Activated CD4-positive, alpha-beta memory T cell treated with anti-CD3 and anti-CD28 coated beads for 36 hours (primary cell): ENCODE measurements around the gene SPARC. TPM values are rescaled to one million over a fixed set of nuclear protein-coding genes. Genes with fewer than 3 reads are reported as not detected.

Source experiments
- CTCF ChIA-PET: fragments of 350-600 bp; sonication (Branson Sonifier 250); formaldehyde crosslinking; loops from one replicate; lab custom pipeline; 2021; ENCODE audit warnings: antibody characterized with exemption, inconsistent platforms; lab: Charles Lee
- POLR2A ChIA-PET: fragments of 350-600 bp; sonication (Branson Sonifier 250); formaldehyde crosslinking; loops from one replicate; lab custom pipeline; 2021; ENCODE audit warnings: antibody characterized with exemption; lab: Charles Lee
- DNase-seq: peaks from one replicate; pipeline ENCODE4 v3.0.0-alpha.2; 2020
- H3K27ac Mint-ChIP-seq: one replicate; pipeline ENCODE4 v1.8.0; 2021; ENCODE audit warnings: mixed read lengths
- H3K27me3 Mint-ChIP-seq: one replicate; pipeline ENCODE4 v1.8.0; 2021; ENCODE audit warnings: mixed read lengths
- H3K36me3 Mint-ChIP-seq: one replicate; pipeline ENCODE4 v1.8.0; 2021; ENCODE audit warnings: mixed read lengths
- H3K4me1 Mint-ChIP-seq: one replicate; pipeline ENCODE4 v1.8.0; 2021; ENCODE audit warnings: low read depth, mixed read lengths
- H3K4me3 Mint-ChIP-seq: one replicate; pipeline ENCODE4 v1.8.0; 2021; ENCODE audit warnings: mild to moderate bottlenecking, mixed read lengths
- H3K9me3 Mint-ChIP-seq: one replicate; pipeline ENCODE4 v1.8.0; 2021; ENCODE audit warnings: mixed read lengths
- intact Hi-C: fragments of 100-400 bp; cut with micrococcal nuclease; formaldehyde crosslinking; loops from one replicate; pipeline ENCODE4 v1.15.1; 2023
- total RNA-seq, 2 experiments: library from RNA; stranded (reverse); gene quantifications; one replicate each; pipeline ENCODE4 v1.2.3, GENCODE V29; 2021

The SPARC gene
- total RNA-seq, 2 experiments from 2014 or later, result not detected

DNA sequence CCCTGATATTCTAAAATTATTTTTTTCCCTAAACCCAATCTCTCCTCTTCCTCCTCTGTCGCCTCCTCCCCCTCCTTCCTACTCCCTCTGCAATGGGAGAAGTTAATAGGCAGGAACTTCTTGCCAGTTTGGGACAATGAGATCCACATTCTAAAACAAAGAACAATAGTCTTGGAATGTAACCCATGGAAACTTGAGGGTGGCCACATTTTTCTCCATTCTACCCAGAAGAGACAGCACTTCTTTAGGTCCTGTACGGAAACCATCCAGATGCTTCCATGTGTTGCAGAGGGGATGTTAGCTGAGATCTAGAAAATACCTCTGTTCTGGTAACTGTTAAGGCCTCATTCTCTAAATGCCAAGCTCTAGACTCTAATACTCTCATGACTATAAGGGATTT lies 10.0 kb downstream of the SPARC start:
- Mint-ChIP-seq H3K4me1 (no peaks in the 10 kb centered on the region), H3K36me3 (no peaks in the 10 kb centered on the region), H3K27ac (no peak overlapping the region), H3K4me3 (no peak overlapping the region), H3K9me3 (no peaks in the 10 kb centered on the region), H3K27me3 (peaks cover 2% of the 10 kb centered on the region)
- CTCF ChIA-PET, result no interaction called here
- POLR2A ChIA-PET, result no interaction called here
- intact Hi-C loops, result no loop called here
- DNase-seq, result no peak

DNA sequence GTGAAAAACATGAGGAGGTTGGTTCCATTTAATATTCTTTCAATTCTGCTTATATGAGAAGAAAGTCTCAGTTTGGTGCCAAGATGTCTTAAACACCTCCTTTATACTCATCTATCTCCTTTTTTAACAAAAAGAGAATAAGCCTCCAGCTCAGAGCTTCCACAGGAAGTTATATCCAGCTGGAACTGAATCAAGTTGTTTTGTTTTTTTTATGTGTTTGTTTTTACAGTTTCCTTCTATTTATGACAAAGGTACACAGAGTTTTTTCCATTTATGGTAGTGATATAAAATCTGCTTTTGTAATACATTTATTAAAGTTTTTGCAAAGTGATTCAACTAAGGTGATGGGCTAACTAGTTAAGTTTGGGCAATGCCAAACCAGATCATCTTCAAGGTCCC lies 10.4 kb downstream of the SPARC start:
- H3K36me3 Mint-ChIP-seq, result no peaks in the 10 kb centered on the region
- intact Hi-C loops, result no loop called here
- H3K27ac Mint-ChIP-seq, result no peak overlapping the region
- POLR2A ChIA-PET, result no interaction called here
- CTCF ChIA-PET, result no interaction called here
- H3K4me1 Mint-ChIP-seq, result no peaks in the 10 kb centered on the region
- H3K4me3 Mint-ChIP-seq, result no peak overlapping the region
- no peaks in the 10 kb centered on the region for H3K9me3 Mint-ChIP-seq
- DNase-seq, result no peak
- H3K27me3 Mint-ChIP-seq, result peaks cover 2% of the 10 kb centered on the region

DNA sequence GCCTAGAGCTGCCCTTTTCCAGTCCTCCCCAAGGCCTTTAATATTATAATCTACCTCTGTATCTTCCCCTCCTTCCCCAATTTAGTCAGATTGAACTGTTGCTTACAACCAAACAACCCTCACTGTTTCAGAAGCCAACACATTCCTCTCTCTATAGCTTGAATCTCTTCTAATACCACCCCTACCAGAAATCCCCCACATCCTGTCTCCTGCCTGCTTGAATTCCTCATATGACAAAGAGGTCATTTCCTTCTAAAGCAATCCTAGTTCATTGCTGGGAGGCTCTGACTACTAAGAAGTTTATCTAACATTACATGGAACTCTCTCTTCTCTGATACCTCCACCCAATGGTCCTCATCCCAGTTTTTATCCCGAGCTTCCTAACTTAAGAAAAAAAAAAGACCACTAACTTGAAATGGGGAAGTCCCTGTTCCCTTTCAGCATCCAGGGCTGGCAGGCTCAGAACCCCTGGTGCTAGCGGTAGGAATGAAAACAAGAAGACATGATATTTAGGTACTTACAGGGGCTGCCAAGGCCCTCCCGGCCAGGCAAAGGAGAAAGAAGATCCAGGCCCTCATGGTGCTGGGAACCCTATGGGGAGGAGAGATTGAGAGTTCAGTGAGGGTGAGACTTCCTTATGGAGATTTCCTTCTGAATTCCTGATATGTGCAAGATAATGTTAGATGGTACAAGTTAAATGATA lies 11.0 kb downstream of the SPARC start:
- H3K9me3 Mint-ChIP-seq, result no peaks in the 10 kb centered on the region
- no peaks in the 10 kb centered on the region for H3K4me1 Mint-ChIP-seq
- no peak for DNase-seq
- ChIA-PET CTCF (interaction anchor here (0.9 kb wide), 1 partner anchor 17 kb away, joined by 3 read pairs; no protein-coding TSS in a partner anchor), POLR2A (no interaction called here)
- H3K4me3 Mint-ChIP-seq, result no peak overlapping the region
- H3K36me3 Mint-ChIP-seq, result no peaks in the 10 kb centered on the region
- no peak overlapping the region for H3K27ac Mint-ChIP-seq
- peaks cover 2% of the 10 kb centered on the region for H3K27me3 Mint-ChIP-seq
- intact Hi-C loops, result no loop called here

- POLR2A ChIA-PET, result no interaction called here
These were observed 11.8 kb downstream of the SPARC start for GRCh38 chr5:151674626-151675610.

GRCh38 chr5:151673421-151673820 lies 13.3 kb downstream of the SPARC start:
- Mint-ChIP-seq H3K4me3 (no peak overlapping the region), H3K27me3 (peaks cover 2% of the 10 kb centered on the region), H3K4me1 (no peaks in the 10 kb centered on the region), H3K9me3 (no peaks in the 10 kb centered on the region), H3K27ac (no peak overlapping the region), H3K36me3 (no peaks in the 10 kb centered on the region)
- no peak for DNase-seq
- ChIA-PET POLR2A (no interaction called here), CTCF (interaction anchor here (3.8 kb wide), 1 partner anchor 15 kb away, joined by 18 read pairs; no protein-coding TSS in a partner anchor)
- intact Hi-C loops, result no loop called here

More at GRCh38 chr5:151674626-151675610, 11.8 kb downstream of the SPARC start:
- no peak for DNase-seq
- peaks cover 2% of the 10 kb centered on the region for H3K27me3 Mint-ChIP-seq
- no peaks in the 10 kb centered on the region for H3K4me1 Mint-ChIP-seq
- H3K9me3 Mint-ChIP-seq, result no peaks in the 10 kb centered on the region
- H3K36me3 Mint-ChIP-seq, result no peaks in the 10 kb centered on the region
- H3K27ac Mint-ChIP-seq, result no peak overlapping the region
- intact Hi-C loops, result no loop called here
- CTCF ChIA-PET, result interaction anchor here (0.8 to 0.9 kb wide), 2 partner anchors 14 to 16 kb away, joined by 3 read pairs; no protein-coding TSS in a partner anchor
- no peak overlapping the region for H3K4me3 Mint-ChIP-seq

DNA sequence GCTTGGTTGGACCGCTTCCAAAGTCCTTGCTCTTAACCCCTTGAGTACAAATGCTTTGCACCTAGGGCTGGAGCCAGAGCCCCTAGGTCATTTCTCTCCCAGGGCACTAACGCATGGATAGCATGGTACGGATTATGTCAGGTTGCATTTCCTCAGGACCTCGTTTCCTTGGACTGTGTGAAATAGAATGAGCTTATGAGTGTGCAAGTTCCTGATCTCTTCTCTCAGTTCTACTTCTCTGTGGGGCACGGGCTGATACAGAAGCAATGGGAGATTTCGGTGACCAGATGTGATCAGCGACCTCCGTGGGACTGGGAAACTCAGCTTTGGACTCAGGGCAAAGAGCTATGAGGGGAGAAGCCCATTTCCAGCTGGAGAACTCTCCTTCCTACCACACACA lies 14.2 kb downstream of the SPARC start:
- POLR2A ChIA-PET, result no interaction called here
- CTCF ChIA-PET, result interaction anchor here (0.6 to 3.8 kb wide), 6 partner anchors 11 to 69 kb away, joined by 3 to 18 read pairs (median 4); no protein-coding TSS in a partner anchor
- Mint-ChIP-seq H3K9me3 (no peaks in the 10 kb centered on the region), H3K36me3 (no peaks in the 10 kb centered on the region), H3K27ac (no peak overlapping the region), H3K27me3 (peaks cover 2% of the 10 kb centered on the region), H3K4me1 (no peaks in the 10 kb centered on the region), H3K4me3 (no peak overlapping the region)
- intact Hi-C loops, result no loop called here
- no peak for DNase-seq

DNA sequence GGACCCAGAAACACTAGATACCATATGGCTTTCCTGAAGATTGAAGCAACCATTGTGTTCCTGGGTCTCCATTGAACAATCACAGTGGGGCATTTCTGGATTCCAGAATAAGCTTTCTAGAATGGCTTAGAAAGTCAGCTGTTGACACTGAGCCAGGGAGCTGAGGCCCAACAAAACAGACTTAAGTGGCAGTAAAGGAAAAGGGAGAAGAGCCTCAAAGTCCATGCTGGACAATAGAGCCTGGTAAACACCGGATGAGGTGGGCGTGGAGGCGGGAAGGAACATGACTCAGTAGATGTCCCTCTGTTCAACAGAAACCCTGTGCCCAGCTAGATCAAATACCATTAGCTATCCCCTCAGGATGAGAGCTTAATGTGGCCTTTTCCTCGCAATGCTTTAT lies 14.8 kb downstream of the SPARC start:
- Mint-ChIP-seq H3K36me3 (no peaks in the 10 kb centered on the region), H3K4me3 (no peak overlapping the region), H3K27me3 (peaks cover 2% of the 10 kb centered on the region), H3K4me1 (no peaks in the 10 kb centered on the region), H3K27ac (no peak overlapping the region), H3K9me3 (no peaks in the 10 kb centered on the region)
- intact Hi-C loops, result no loop called here
- no peak for DNase-seq
- ChIA-PET POLR2A (no interaction called here), CTCF (interaction anchor here (1.1 to 3.8 kb wide), 5 partner anchors 10 to 70 kb away, joined by 4 to 18 read pairs (median 5); no protein-coding TSS in a partner anchor)

GRCh38 chr5:151670953-151671636 lies 15.6 kb downstream of the SPARC start:
- ChIA-PET POLR2A (no interaction called here), CTCF (interaction anchor here (0.6 to 3.8 kb wide), 5 partner anchors 13 to 146 kb away, joined by 3 to 18 read pairs (median 5); no protein-coding TSS in a partner anchor)
- Mint-ChIP-seq H3K36me3 (no peaks in the 10 kb centered on the region), H3K27me3 (peaks cover 2% of the 10 kb centered on the region), H3K4me3 (no peak overlapping the region), H3K9me3 (no peaks in the 10 kb centered on the region), H3K4me1 (no peaks in the 10 kb centered on the region), H3K27ac (no peak overlapping the region)
- DNase-seq, result no peak
- intact Hi-C loops, result no loop called here

- Mint-ChIP-seq H3K9me3 (no peaks in the 10 kb centered on the region), H3K4me1 (no peaks in the 10 kb centered on the region), H3K4me3 (no peak overlapping the region), H3K36me3 (no peaks in the 10 kb centered on the region), H3K27ac (no peak overlapping the region), H3K27me3 (peaks cover 2% of the 10 kb centered on the region)
- intact Hi-C loops, result no loop called here
- DNase-seq, result no peak
- ChIA-PET POLR2A (no interaction called here), CTCF (interaction anchor here (1.0 to 3.8 kb wide), 2 partner anchors 12 to 18 kb away, joined by 5 to 18 read pairs; no protein-coding TSS in a partner anchor)
These were observed 16.5 kb downstream of the SPARC start for GRCh38 chr5:151670083-151670686.

- H3K4me3 Mint-ChIP-seq, result no peak overlapping the region
- H3K27ac Mint-ChIP-seq, result no peak overlapping the region
- no peaks in the 10 kb centered on the region for H3K36me3 Mint-ChIP-seq
- no peaks in the 10 kb centered on the region for H3K9me3 Mint-ChIP-seq
- intact Hi-C loops, result no loop called here
- POLR2A ChIA-PET, result no interaction called here
- CTCF ChIA-PET, result interaction anchor here (0.9 to 1.7 kb wide), 3 partner anchors 9 to 17 kb away, joined by 3 to 5 read pairs (median 3); no protein-coding TSS in a partner anchor
- H3K27me3 Mint-ChIP-seq, result no peaks in the 10 kb centered on the region
- DNase-seq, result no peak
- H3K4me1 Mint-ChIP-seq, result peaks cover 15% of the 10 kb centered on the region
These were observed 19.6 kb downstream of the SPARC start for GRCh38 chr5:151667083-151667482.

- Mint-ChIP-seq H3K4me3 (no peak overlapping the region), H3K4me1 (peaks cover 15% of the 10 kb centered on the region), H3K36me3 (no peaks in the 10 kb centered on the region), H3K27ac (no peak overlapping the region), H3K27me3 (peaks cover 3% of the 10 kb centered on the region), H3K9me3 (no peaks in the 10 kb centered on the region)
- CTCF ChIA-PET, result interaction anchor here (0.7 to 1.8 kb wide), 4 partner anchors 30 to 106 kb away, joined by 3 to 6 read pairs (median 4); no protein-coding TSS in a partner anchor
- POLR2A ChIA-PET, result no interaction called here
- intact Hi-C loops, result no loop called here
- no peak for DNase-seq
These were observed 21.1 kb downstream of the SPARC start for GRCh38 chr5:151665613-151666012.
